CD4-positive, alpha-beta T cell (primary cell): ENCODE measurements around the gene HELZ. TPM values are rescaled to one million over a fixed set of nuclear protein-coding genes. Genes with fewer than 3 reads are reported as not detected.

ENCODE experiments used
- ATAC-seq: fragments of 200-7000 bp; cut with Tn5 transposase; one replicate; pipeline ENCODE4 v1.10.0; 2022; ENCODE audit warnings: mild to moderate bottlenecking; ENCODE audit not compliant: poor library complexity
- CTCF ChIA-PET: fragments of 350-600 bp; sonication (Branson Sonifier 250); formaldehyde crosslinking; loops from one replicate; lab custom pipeline; 2021; ENCODE audit warnings: antibody characterized with exemption, inconsistent platforms; lab: Charles Lee
- POLR2A ChIA-PET: fragments of 350-600 bp; sonication (Branson Sonifier 250); formaldehyde crosslinking; loops from one replicate; lab custom pipeline; 2021; ENCODE audit warnings: antibody characterized with exemption, inconsistent platforms; lab: Charles Lee
- DNase-seq, 14 experiments: peaks; one replicate each; pipeline ENCODE4 v3.0.0-alpha.2; 2013 to 2020; ENCODE audit warnings: mixed read lengths in 2 of 14
- H3K27ac ChIP-seq, 2 donors: one replicate each; pipeline versions ENCODE4 v1.5.1 to v1.7.0; 2013; ENCODE audit warnings: low read length in 2 of 2, low read depth in 1 of 2, mild to moderate bottlenecking in 1 of 2
- H3K27me3 ChIP-seq, 2 experiments: 1 replicate in 1 of 2; 2 replicates in 1 of 2; pipeline versions ENCODE4 v1.6.1 to v1.7.0; 2013; ENCODE audit warnings: low read length in 2 of 2, control low read depth in 1 of 2, mild to moderate bottlenecking in 1 of 2, moderate library complexity in 1 of 2; ENCODE audit not compliant: insufficient read depth in 2 of 2, control insufficient read depth in 1 of 2
- H3K36me3 ChIP-seq: one replicate; pipeline ENCODE4 v1.6.1; 2013; ENCODE audit warnings: low read length, control low read depth; ENCODE audit not compliant: insufficient read depth
- H3K4me1 ChIP-seq: one replicate; pipeline ENCODE4 v1.6.1; 2013; ENCODE audit warnings: low read length, control low read depth; ENCODE audit not compliant: insufficient read depth
- H3K4me3 ChIP-seq: one replicate; pipeline ENCODE4 v1.5.1; 2013; ENCODE audit warnings: mild to moderate bottlenecking, low read length, moderate library complexity
- H3K9me3 ChIP-seq, 2 experiments: 1 replicate in 1 of 2; 2 replicates in 1 of 2; pipeline versions ENCODE4 v1.6.1 to v1.7.0; 2013; ENCODE audit warnings: low read length in 2 of 2, mild to moderate bottlenecking in 2 of 2, control low read depth in 1 of 2, moderate library complexity in 1 of 2; ENCODE audit not compliant: control insufficient read depth in 1 of 2, insufficient read depth in 1 of 2
- H3K27ac Mint-ChIP-seq: one replicate; pipeline ENCODE4 v1.8.0; 2020; ENCODE audit warnings: mixed read lengths
- H3K27me3 Mint-ChIP-seq: one replicate; pipeline ENCODE4 v1.8.0; 2021; ENCODE audit warnings: mixed read lengths
- H3K36me3 Mint-ChIP-seq: one replicate; pipeline ENCODE4 v1.8.0; 2021; ENCODE audit warnings: low read depth, mixed read lengths
- H3K4me1 Mint-ChIP-seq: one replicate; pipeline ENCODE4 v1.8.0; 2021; ENCODE audit warnings: low read depth, mixed read lengths
- H3K4me3 Mint-ChIP-seq: one replicate; pipeline ENCODE4 v1.8.0; 2020; ENCODE audit warnings: mild to moderate bottlenecking, mixed read lengths
- H3K9me3 Mint-ChIP-seq: one replicate; pipeline ENCODE4 v1.8.0; 2020; ENCODE audit warnings: mixed read lengths
- CTCF ChIP-seq: fragments of 200-600 bp; IDR thresholded peaks from one replicate; pipeline ENCODE4 v1.8.0; 2022; ENCODE audit warnings: antibody characterized with exemption, mild to moderate bottlenecking
- intact Hi-C, 2 experiments: fragments of 100-400 bp; cut with DNase I in 1 of 2; cut with micrococcal nuclease in 1 of 2; formaldehyde crosslinking; loops; one replicate each; pipeline versions ENCODE4 v1.15.1 to v1.9.0; 2023 to 2025; cut with DNase I, micrococcal nuclease
- total RNA-seq, 174 experiments: library from RNA in 2 of 174; stranded (reverse) in 2 of 174; gene quantifications; one replicate each; pipeline ENCODE4 v1.2.3 and lab custom pipeline; 2021 to 2026

The HELZ gene
- total RNA-seq, 2 experiments from 2014 or later = 94.8 to 107 TPM

- DNase-seq = no peak
- H3K4me1 Mint-ChIP-seq = no peaks in the 10 kb centered on the region
- peaks cover 7% of the 10 kb centered on the region for H3K27me3 Mint-ChIP-seq
- H3K27ac Mint-ChIP-seq = no peak overlapping the region
- H3K9me3 Mint-ChIP-seq = peaks cover 11% of the 10 kb centered on the region
- no peaks in the 10 kb centered on the region for H3K36me3 Mint-ChIP-seq
- intact Hi-C loops = no loop called here
- no peaks in the 10 kb centered on the region for H3K4me1 ChIP-seq
- CTCF ChIA-PET = no interaction called here
- H3K27ac ChIP-seq = no peak overlapping the region
- TF ChIP-seq CTCF = no peak
- peaks cover 14 to 22% of the 10 kb centered on the region in 2 experiments for H3K9me3 ChIP-seq
- no peaks in the 10 kb centered on the region for H3K27me3 ChIP-seq
- H3K4me3 Mint-ChIP-seq = no peak overlapping the region
- no peak for ATAC-seq
- POLR2A ChIA-PET = no interaction called here
- no peaks in the 10 kb centered on the region for H3K36me3 ChIP-seq
- no peak overlapping the region for H3K4me3 ChIP-seq
These were observed 194.9 kb downstream of the HELZ start for GRCh38 chr17:67050066-67050465.

GRCh38 chr17:67049025-67049739 is 195.8 kb downstream of the HELZ start:
- intact Hi-C loops = no loop called here
- H3K27me3 ChIP-seq = no peaks in the 10 kb centered on the region
- ChIA-PET CTCF (no interaction called here), POLR2A (no interaction called here)
- no peaks in the 10 kb centered on the region for H3K36me3 ChIP-seq
- H3K36me3 Mint-ChIP-seq = no peaks in the 10 kb centered on the region
- H3K9me3 Mint-ChIP-seq = peaks cover 11% of the 10 kb centered on the region
- no peak overlapping the region for H3K27ac Mint-ChIP-seq
- no peaks in the 10 kb centered on the region for H3K4me1 ChIP-seq
- no peak for ATAC-seq
- H3K27ac ChIP-seq = no peak overlapping the region
- DNase-seq = no peak
- H3K4me3 ChIP-seq = no peak overlapping the region
- H3K4me3 Mint-ChIP-seq = no peak overlapping the region
- H3K27me3 Mint-ChIP-seq = peaks cover 7% of the 10 kb centered on the region
- no peaks in the 10 kb centered on the region for H3K4me1 Mint-ChIP-seq
- H3K9me3 ChIP-seq = peaks cover 14 to 22% of the 10 kb centered on the region in 2 experiments
- TF ChIP-seq CTCF = no peak

- Histone ChIP-seq H3K27me3 (no peaks in the 10 kb centered on the region), H3K4me1 (no peaks in the 10 kb centered on the region), H3K27ac (no peak overlapping the region), H3K4me3 (no peak overlapping the region), H3K9me3 (peaks cover 14 to 22% of the 10 kb centered on the region in 2 experiments), H3K36me3 (no peaks in the 10 kb centered on the region)
- TF ChIP-seq CTCF = no peak
- CTCF ChIA-PET = no interaction called here
- ATAC-seq (no peak), DNase-seq (no peak)
- intact Hi-C loops = no loop called here
- POLR2A ChIA-PET = no interaction called here
- Mint-ChIP-seq H3K4me1 (no peaks in the 10 kb centered on the region), H3K36me3 (no peaks in the 10 kb centered on the region), H3K27ac (no peak overlapping the region), H3K9me3 (peaks cover 11% of the 10 kb centered on the region), H3K27me3 (peaks cover 7% of the 10 kb centered on the region), H3K4me3 (no peak overlapping the region)
These were observed 197.6 kb downstream of the HELZ start for GRCh38 chr17:67047382-67047781.
